ENCODE results near the gene KAT6B. TPM values are rescaled to one million over a fixed set of nuclear protein-coding genes. Genes with fewer than 3 reads are reported as not detected.
A peak's percentile ranks its signal among the peaks of the same experiment; 100 is the strongest.

KAT6B gene
- total RNA-seq, 2 experiments from 2014 or later, result 36.7 to 47.2 TPM

DNA sequence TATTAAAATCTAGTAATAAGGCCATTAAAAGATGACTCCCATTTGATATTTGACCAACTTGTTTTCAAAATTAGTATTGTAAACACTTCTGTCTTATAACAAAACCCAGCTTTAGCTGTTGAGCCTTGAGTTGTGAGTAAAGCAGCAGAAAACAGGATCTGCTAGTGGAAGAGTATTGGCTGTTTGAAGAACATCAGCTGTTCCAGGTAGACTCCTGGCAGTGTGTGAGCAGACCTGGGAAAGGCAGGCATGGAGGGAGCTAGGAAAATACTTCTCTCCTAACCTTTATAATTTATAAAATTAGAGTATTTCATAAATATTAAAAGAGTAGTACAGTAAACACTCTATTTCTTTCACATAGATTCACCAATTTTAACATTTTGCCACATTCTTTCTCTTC is 29.0 kb downstream of the KAT6B start:
- DNase-seq (no peak), ATAC-seq (ENCODE audit: low read depth) (no peak)
- Mint-ChIP-seq H3K27ac (no peak overlapping the region), H3K27me3 (no peaks in the 10 kb centered on the region), H3K4me3 (no peak overlapping the region), H3K36me3 (peaks cover 24% of the 10 kb centered on the region), H3K9me3 (peaks cover 2% of the 10 kb centered on the region), H3K4me1 (peaks cover 19% of the 10 kb centered on the region)
- POLR2A ChIA-PET, result no interaction called here

DNA sequence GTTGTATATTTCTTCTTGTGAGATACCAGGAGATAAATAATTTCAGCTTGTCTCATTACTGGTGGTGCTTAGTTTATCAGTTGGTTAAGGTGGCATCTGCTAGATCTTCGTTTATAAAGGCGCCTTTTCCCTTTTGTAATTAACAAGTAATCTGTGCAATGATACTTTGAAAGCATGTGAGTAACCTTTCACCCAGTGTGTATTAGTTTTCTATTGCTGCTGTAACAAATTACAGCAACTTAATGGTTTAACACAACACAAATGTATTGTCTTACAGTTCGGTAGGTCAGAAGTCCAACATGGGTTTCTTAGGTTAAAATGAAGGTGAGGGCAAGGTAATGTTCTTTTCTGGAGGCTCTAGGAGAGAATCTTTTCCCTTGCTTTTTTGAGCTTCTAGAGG is 30.5 kb downstream of the KAT6B start:
- no peak for ATAC-seq (ENCODE audit: low read depth)

DNA sequence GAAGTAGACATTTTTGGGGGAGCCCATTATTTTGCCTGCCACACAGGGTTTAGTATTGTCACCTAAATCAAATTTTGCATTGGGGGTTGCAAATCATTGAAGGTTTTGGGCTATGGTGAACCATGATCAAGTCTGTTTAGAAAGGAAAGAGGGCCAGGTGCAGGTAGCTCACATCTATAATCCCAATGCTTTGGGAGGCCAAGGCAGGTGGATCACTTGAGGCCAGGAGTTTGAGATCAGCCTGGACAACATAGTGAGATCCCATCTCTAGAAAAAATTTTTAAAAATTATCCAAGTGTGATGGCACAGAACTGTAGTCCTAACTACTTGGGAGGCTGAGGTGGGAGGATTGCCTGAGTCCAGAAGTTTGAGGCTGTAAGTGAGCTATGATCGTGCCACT is 31.2 kb downstream of the KAT6B start:
- Mint-ChIP-seq H3K27me3 (no peaks in the 10 kb centered on the region), H3K36me3 (peaks cover 20% of the 10 kb centered on the region), H3K4me3 (no peak overlapping the region), H3K4me1 (peaks cover 13% of the 10 kb centered on the region), H3K9me3 (peaks cover 2% of the 10 kb centered on the region), H3K27ac (no peak overlapping the region)
- no peak for DNase-seq
- POLR2A ChIA-PET, result no interaction called here
- ATAC-seq (ENCODE audit: low read depth), result no peak

More for the DNA sequence above, 30.5 kb downstream of the KAT6B start:
- DNase-seq, result no peak
- POLR2A ChIA-PET, result no interaction called here
- peaks cover 24% of the 10 kb centered on the region for H3K36me3 Mint-ChIP-seq
- no peaks in the 10 kb centered on the region for H3K27me3 Mint-ChIP-seq
- no peak overlapping the region for H3K27ac Mint-ChIP-seq
- no peak overlapping the region for H3K4me3 Mint-ChIP-seq
- H3K4me1 Mint-ChIP-seq, result peaks cover 18% of the 10 kb centered on the region
- peaks cover 2% of the 10 kb centered on the region for H3K9me3 Mint-ChIP-seq

DNA sequence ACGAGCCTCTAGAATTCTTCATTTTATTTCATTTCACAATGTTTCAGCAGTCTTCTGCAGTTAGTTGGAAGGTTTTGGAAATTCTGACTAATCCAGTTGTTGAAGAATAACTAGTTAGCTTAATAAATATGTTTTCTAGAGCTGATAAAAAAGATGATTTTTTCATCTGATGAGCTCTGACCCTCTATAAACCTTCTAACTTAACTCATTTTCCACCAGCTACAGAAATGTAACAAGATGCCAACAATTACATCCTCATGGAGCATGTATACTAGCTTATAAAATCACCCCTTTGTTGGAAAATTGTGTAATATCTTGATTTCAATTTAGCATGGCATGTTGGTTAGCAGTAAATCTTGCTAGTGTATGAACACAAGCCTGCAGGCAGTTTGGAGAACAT is 33.1 kb downstream of the KAT6B start:
- Mint-ChIP-seq H3K4me1 (peaks cover 8% of the 10 kb centered on the region), H3K36me3 (peaks cover 17% of the 10 kb centered on the region), H3K27ac (no peak overlapping the region), H3K27me3 (no peaks in the 10 kb centered on the region), H3K9me3 (peaks cover 2% of the 10 kb centered on the region), H3K4me3 (no peak overlapping the region)
- ATAC-seq (ENCODE audit: low read depth), result no peak
- POLR2A ChIA-PET, result no interaction called here
- DNase-seq, result no peak

DNA sequence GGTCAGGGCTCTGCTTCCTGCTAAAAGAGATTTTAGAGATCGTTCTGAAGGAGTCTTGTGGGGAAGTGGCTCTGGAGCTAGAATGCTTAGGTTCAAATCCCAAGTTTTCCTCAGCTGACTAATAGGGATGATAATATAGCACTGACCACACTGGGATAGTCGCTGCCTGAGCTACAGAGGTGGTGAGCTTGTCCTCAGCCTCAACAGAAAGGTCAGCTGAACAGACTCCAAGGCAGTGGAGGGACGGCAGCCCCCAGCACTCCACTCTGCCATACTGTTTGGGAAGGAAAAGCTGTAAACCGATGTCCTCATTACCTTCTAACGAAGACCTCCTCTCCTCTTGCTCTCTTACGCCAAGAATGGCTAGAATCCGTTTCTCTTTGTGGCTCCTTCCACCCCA is 36.2 kb downstream of the KAT6B start:
- Mint-ChIP-seq H3K4me1 (peaks cover 2% of the 10 kb centered on the region), H3K27ac (no peak overlapping the region), H3K4me3 (no peak overlapping the region)

DNA sequence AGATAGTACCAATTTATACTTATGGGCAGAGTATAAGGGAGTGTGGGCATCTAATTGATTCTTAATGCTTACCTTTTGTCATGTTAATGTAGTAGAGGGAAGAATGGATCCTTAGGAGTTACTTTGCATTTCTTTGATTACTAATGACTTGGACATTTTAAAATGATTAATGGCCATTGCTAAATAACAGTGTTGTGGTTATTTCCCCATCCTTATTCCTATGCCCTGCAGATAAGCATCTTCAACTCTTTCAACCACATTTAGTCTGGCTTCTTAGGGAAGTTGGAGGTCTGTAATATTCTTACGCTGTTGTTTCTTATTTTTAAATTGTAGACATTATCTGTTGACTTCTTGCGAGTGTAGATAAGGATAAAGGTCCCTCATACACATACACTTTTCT is 37.2 kb downstream of the KAT6B start:
- Mint-ChIP-seq H3K4me1 (peaks cover 2% of the 10 kb centered on the region), H3K27me3 (no peaks in the 10 kb centered on the region), H3K9me3 (no peaks in the 10 kb centered on the region), H3K36me3 (peaks cover 2% of the 10 kb centered on the region), H3K4me3 (no peak overlapping the region), H3K27ac (no peak overlapping the region)
- no peak for ATAC-seq (ENCODE audit: low read depth)
- no peak for DNase-seq
- POLR2A ChIA-PET, result no interaction called here

More for the DNA sequence above, 36.2 kb downstream of the KAT6B start:
- no peak for DNase-seq
- Mint-ChIP-seq H3K9me3 (no peaks in the 10 kb centered on the region), H3K27me3 (no peaks in the 10 kb centered on the region), H3K36me3 (peaks cover 2% of the 10 kb centered on the region)
- no peak for ATAC-seq (ENCODE audit: low read depth)
- POLR2A ChIA-PET, result no interaction called here

DNA sequence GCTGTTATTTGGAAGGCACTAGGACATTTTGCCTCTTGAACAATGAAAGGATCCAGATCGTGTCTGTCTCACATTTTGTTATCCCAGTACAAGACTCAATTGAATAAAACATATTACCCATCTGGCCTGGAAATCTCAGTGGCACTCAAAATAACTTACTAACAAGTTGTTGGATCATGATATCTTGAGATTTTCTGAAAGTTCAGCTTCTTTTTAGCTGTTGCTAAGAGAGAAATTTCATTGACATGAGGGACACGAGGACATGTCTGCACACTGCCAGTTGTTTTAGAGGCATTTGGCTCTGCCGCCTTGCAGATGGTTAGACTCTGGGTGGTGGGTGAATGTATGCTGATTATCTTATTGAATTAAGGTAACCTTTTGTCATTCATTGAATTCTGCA is 41.0 kb downstream of the KAT6B start:
- ATAC-seq (ENCODE audit: low read depth), result no peak
- H3K4me1 Mint-ChIP-seq, result peaks cover 17% of the 10 kb centered on the region

DNA sequence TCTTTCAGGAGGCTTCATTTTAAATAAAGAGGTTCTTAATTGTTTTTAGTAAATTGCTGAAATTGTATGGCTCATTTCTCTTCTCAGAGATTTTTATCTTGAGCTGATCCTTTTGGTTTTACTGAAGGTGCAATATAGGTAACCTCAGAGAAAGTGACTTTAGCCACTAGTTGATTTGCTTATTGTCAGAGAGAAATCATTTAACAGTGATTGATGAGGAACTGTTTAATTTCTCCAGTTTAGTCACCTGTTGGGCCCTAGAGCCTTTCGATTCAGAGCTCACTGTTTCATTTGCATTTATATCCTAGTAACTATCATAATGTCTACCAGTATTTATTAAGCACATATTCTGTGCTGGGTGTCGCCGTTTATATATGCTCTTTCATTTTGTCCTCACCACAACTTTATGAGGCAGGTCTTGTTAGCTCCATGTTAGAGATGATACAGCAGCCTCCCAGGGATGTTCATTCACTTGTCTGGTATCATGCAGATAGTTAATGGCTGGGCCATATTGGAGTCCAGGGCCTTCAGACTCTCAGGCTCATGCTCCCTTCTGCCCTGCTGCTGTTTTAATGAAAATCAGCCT is 42.1 kb downstream of the KAT6B start:
- POLR2A ChIA-PET, result interaction anchor here (1.3 kb wide), 1 partner anchor 27 kb away, joined by 3 read pairs; no protein-coding TSS in a partner anchor
- Mint-ChIP-seq H3K36me3 (peaks cover 2% of the 10 kb centered on the region), H3K4me3 (no peak overlapping the region), H3K27ac (no peak overlapping the region), H3K4me1 (peaks cover 19% of the 10 kb centered on the region), H3K9me3 (no peaks in the 10 kb centered on the region), H3K27me3 (no peaks in the 10 kb centered on the region)
- DNase-seq, result no peak
- no peak for ATAC-seq (ENCODE audit: low read depth)

More for the DNA sequence above, 41.0 kb downstream of the KAT6B start:
- Mint-ChIP-seq H3K36me3 (peaks cover 2% of the 10 kb centered on the region), H3K9me3 (no peaks in the 10 kb centered on the region), H3K4me3 (no peak overlapping the region), H3K27ac (no peak overlapping the region), H3K27me3 (no peaks in the 10 kb centered on the region)
- POLR2A ChIA-PET, result no interaction called here
- no peak for DNase-seq

DNA sequence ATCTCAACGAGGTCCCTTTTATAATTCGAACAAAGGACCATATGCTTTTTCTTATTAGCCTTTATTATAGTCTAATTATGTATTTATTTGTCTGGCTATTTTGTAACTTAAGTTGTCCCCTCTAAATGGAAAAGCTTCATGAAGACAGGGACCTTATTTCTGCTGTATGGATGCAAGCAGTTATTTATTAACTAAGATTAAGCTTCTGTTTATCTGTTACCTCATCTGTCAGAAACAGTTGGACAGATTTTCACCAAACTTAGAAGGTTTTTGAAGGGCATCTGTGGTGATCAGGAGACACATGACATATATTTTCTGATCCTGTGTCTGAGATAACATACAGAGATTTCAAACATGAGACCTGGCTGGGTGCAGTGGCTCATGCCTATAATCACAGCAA is 43.2 kb downstream of the KAT6B start:
- H3K27me3 Mint-ChIP-seq, result no peaks in the 10 kb centered on the region
- no peaks in the 10 kb centered on the region for H3K9me3 Mint-ChIP-seq
- DNase-seq (no peak), ATAC-seq (ENCODE audit: low read depth) (no peak)
- no peak overlapping the region for H3K27ac Mint-ChIP-seq
- H3K36me3 Mint-ChIP-seq, result peaks cover 2% of the 10 kb centered on the region
- no peak overlapping the region for H3K4me3 Mint-ChIP-seq
- peaks cover 19% of the 10 kb centered on the region for H3K4me1 Mint-ChIP-seq
- POLR2A ChIA-PET, result no interaction called here

DNA sequence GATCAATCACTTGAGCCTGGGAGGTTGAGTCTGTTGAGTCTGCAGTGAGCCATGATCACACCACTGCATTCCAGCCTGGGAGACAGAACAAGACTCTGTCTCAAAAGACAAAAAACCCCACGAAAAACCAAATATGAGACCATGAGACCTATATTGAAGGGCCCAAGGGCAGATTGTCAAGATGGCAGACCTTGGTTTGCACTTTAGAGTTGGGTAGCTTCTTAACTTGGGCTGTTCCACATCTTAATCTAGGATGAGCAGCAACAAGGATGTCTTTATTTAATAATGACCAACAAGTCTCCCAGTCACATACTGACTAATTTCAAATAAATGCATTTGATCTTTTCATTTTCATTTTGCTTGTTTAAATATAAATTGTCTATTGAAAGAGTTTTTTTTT is 43.8 kb downstream of the KAT6B start:
- no peak overlapping the region for H3K27ac Mint-ChIP-seq
- H3K4me1 Mint-ChIP-seq, result peaks cover 19% of the 10 kb centered on the region
- no peaks in the 10 kb centered on the region for H3K9me3 Mint-ChIP-seq
- no peak for DNase-seq
- H3K27me3 Mint-ChIP-seq, result no peaks in the 10 kb centered on the region
- peaks cover 2% of the 10 kb centered on the region for H3K36me3 Mint-ChIP-seq
- H3K4me3 Mint-ChIP-seq, result no peak overlapping the region
- POLR2A ChIA-PET, result no interaction called here
- ATAC-seq (ENCODE audit: low read depth), result no peak

DNA sequence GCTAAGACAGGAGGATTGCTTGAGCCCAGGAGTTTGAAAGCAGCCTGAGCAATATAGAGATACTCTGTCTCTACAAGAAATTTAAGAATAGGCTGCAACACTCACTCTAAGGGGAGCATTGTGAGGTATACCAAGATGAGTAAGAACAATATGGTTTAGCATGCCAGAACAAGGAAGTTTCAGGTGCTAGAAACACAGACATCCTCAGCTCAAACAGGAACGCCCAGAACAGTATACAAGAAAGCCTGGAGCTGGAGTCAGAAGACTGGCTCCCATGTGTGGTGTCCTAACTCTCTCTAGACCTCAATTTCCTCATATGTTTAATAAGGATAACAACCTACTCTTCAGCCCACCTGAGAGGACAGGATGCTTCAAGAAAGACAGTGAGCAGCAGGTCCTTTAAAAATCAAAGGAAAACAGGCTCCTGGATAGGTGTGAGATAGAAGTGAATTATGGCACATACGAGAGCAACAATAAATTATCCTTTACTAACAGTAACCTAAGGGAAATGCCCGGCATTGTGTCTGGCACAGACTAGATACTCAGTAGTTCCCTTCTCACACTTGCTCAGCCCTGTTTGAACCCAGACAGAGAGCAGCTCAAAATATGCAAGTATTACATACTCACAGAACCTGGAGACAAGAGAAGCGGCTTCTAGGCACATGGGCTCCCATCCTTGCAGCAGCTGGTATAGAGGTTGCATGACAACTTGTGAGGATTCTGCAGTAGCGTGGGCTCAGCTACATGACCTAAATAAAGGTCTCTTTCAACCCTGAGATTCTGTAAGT is 45.4 kb downstream of the KAT6B start:
- Mint-ChIP-seq H3K9me3 (no peaks in the 10 kb centered on the region), H3K4me3 (peak overlapping the region; percentile 56), H3K27ac (peak overlapping the region; percentile 35), H3K27me3 (no peaks in the 10 kb centered on the region), H3K4me1 (peaks cover 19% of the 10 kb centered on the region), H3K36me3 (peaks cover 4% of the 10 kb centered on the region)
- DNase-seq (no peak), ATAC-seq (ENCODE audit: low read depth) (peak; percentile 81)
- POLR2A ChIA-PET, result interaction anchor here (0.6 kb wide), 1 partner anchor 47 kb away, joined by 3 read pairs; no protein-coding TSS in a partner anchor

DNA sequence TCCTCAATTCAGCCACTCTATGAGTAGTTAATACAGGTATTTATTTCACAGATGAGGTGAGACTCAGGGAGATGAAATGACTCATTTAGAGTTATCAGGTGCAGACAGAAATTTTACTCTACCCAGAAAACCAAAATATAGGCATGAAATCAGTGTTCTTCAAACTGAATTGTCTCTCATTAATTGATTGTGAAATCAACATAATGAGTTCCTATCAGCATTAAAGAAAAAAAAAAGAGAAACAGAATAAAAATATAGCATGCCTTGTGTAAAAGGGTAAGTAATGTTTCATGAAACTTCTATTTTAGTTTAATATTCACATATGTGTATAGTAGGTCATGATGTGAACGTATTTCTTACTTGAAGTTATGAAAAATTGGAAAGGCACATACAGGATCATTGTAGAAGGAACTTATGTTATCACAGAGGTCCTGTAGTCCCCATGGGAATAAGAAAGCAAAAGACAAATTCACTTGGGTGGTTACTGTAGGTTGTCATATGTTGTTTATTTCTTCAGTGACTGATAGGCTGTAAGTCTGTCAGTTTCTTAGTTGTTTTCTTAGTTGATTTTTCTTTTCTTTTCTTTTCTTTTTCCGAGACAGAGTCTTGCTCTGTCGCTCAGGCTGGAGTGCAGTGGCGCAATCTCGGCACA is 47.5 kb downstream of the KAT6B start:
- Mint-ChIP-seq H3K36me3 (peaks cover 2% of the 10 kb centered on the region), H3K27me3 (no peaks in the 10 kb centered on the region), H3K27ac (no peak overlapping the region), H3K4me3 (no peak overlapping the region), H3K9me3 (no peaks in the 10 kb centered on the region), H3K4me1 (peaks cover 17% of the 10 kb centered on the region)
- POLR2A ChIA-PET, result interaction anchor here (0.6 kb wide), 1 partner anchor 237 kb away, joined by 3 read pairs; no protein-coding TSS in a partner anchor
- ATAC-seq (ENCODE audit: low read depth) (no peak), DNase-seq (no peak)

DNA sequence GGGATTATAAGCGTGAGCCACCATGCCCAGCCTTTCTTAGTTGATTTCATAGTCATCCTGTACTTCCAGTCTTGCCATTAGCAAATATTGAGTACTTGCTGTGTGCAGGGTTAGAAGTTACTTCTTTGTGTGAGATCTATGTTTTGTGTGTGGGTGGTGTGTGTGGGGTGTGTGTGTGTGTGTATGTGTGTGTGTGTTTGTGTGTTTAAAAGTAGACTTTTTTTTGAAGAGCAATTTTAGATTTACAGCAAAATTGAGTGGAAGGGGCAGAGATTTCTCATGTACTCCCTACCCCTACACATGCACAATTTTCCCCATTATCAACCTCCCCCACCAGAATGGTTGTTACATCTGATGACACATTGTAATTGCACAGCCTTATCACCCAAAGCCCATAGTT is 48.2 kb downstream of the KAT6B start:
- POLR2A ChIA-PET, result interaction anchor here (0.6 kb wide), 1 partner anchor 237 kb away, joined by 3 read pairs; no protein-coding TSS in a partner anchor
- DNase-seq (no peak), ATAC-seq (ENCODE audit: low read depth) (no peak)
- Mint-ChIP-seq H3K27ac (no peak overlapping the region), H3K4me1 (peaks cover 17% of the 10 kb centered on the region), H3K36me3 (peaks cover 2% of the 10 kb centered on the region), H3K4me3 (no peak overlapping the region), H3K27me3 (no peaks in the 10 kb centered on the region), H3K9me3 (no peaks in the 10 kb centered on the region)
